ENCODE measurements around the gene ANXA9.

GRCh38 chr1:150995460-150995859 is 13.4 kb downstream of the ANXA9 start:
- TF ChIP-seq CTCF (conservative IDR thresholded peaks at IDR 0.05; ENCODE audit: low read depth, low read length) (no peak), EZH2 (IDR thresholded peaks at IDR 0.05; ENCODE audit: borderline replicate concordance, low read depth, low read length, poor library complexity, severe bottlenecking) (no peak)

All from A673 (cell line).